Natural killer cell (primary cell): ENCODE results near the gene PAFAH1B1. TPM values are rescaled to one million over a fixed set of nuclear protein-coding genes. Genes with fewer than 3 reads are reported as not detected.
A peak's percentile ranks its signal among the peaks of the same experiment; 100 is the strongest.

Experiments used
- ATAC-seq, 3 donors: fragments of 150-1000 bp in 2 of 3; fragments of 200-7000 bp in 1 of 3; cut with Tn5 transposase; 1 replicate in 1 of 3; 2 replicates in 2 of 3; pipeline ENCODE4 v1.10.0; 2021; ENCODE audit warnings: mild to moderate bottlenecking in 2 of 3, moderate library complexity in 2 of 3
- DNase-seq, 2 donors: peaks; one replicate each; pipeline versions ENCODE4 v3.0.0 to v3.0.0-alpha.2; 2013 to 2021; ENCODE audit warnings: mixed read lengths in 1 of 2
- H3K27ac ChIP-seq: one replicate; pipeline ENCODE4 v1.5.1; 2013; ENCODE audit warnings: mild to moderate bottlenecking, low read length
- H3K27me3 ChIP-seq: one replicate; pipeline ENCODE4 v1.6.1; 2013; ENCODE audit warnings: low read length; ENCODE audit not compliant: control insufficient read depth, insufficient read depth
- H3K36me3 ChIP-seq: one replicate; pipeline ENCODE4 v1.6.1; 2013; ENCODE audit warnings: low read length; ENCODE audit not compliant: control insufficient read depth, insufficient read depth
- H3K4me1 ChIP-seq: one replicate; pipeline ENCODE4 v1.6.1; 2013; ENCODE audit warnings: low read length; ENCODE audit not compliant: control insufficient read depth, insufficient read depth
- H3K4me3 ChIP-seq: one replicate; pipeline ENCODE4 v1.5.1; 2013; ENCODE audit warnings: low read length
- H3K9me3 ChIP-seq: one replicate; pipeline ENCODE4 v1.6.1; 2013; ENCODE audit warnings: low read length; ENCODE audit not compliant: control insufficient read depth, insufficient read depth
- H3K27ac Mint-ChIP-seq, 2 donors: one replicate each; pipeline ENCODE4 v1.8.0; 2022; ENCODE audit warnings: mild to moderate bottlenecking in 2 of 2, mixed read lengths in 2 of 2, moderate library complexity in 1 of 2
- H3K27me3 Mint-ChIP-seq, 2 donors: one replicate each; pipeline ENCODE4 v1.8.0; 2022; ENCODE audit warnings: low read depth in 2 of 2, mixed read lengths in 2 of 2
- H3K36me3 Mint-ChIP-seq: one replicate; pipeline ENCODE4 v1.8.0; 2022; ENCODE audit warnings: mixed read lengths
- H3K4me1 Mint-ChIP-seq, 2 donors: one replicate each; pipeline ENCODE4 v1.8.0; 2022; ENCODE audit warnings: mixed read lengths in 2 of 2
- H3K4me3 Mint-ChIP-seq: one replicate; pipeline ENCODE4 v1.8.0; 2022; ENCODE audit warnings: mild to moderate bottlenecking, moderate library complexity, mixed read lengths
- H3K9me3 Mint-ChIP-seq, 2 donors: one replicate each; pipeline ENCODE4 v1.8.0; 2022; ENCODE audit warnings: mixed read lengths in 2 of 2
- CTCF ChIP-seq: fragments of 200-600 bp; IDR thresholded peaks from one replicate; pipeline ENCODE4 v1.8.0; 2022; ENCODE audit warnings: antibody characterized with exemption
- WGBS: methylation state at CpG from one replicate; pipeline ENCODE4 v1.1.7; 2013; ENCODE audit warnings: missing lambda C conversion rate; ENCODE audit not compliant: insufficient coverage; 5-methylcytosine and 5-hydroxymethylcytosine counted together
- intact Hi-C: fragments of 100-400 bp; cut with micrococcal nuclease; formaldehyde crosslinking; loops from one replicate; pipeline ENCODE4 v1.14.2; 2022
- total RNA-seq, 4 donors: library from RNA; stranded (reverse); fragments of 120-200 nt in 1 of 4; gene quantifications; one replicate each; pipeline versions ENCODE4 v1.2.3 to v1.2.4, GENCODE V29; 2013 to 2022

The PAFAH1B1 gene
- total RNA-seq, 3 donors from 2014 or later (not counting 1 experiment from before 2014, with no cell fraction given): 138 to 176 (median 165) TPM

DNA sequence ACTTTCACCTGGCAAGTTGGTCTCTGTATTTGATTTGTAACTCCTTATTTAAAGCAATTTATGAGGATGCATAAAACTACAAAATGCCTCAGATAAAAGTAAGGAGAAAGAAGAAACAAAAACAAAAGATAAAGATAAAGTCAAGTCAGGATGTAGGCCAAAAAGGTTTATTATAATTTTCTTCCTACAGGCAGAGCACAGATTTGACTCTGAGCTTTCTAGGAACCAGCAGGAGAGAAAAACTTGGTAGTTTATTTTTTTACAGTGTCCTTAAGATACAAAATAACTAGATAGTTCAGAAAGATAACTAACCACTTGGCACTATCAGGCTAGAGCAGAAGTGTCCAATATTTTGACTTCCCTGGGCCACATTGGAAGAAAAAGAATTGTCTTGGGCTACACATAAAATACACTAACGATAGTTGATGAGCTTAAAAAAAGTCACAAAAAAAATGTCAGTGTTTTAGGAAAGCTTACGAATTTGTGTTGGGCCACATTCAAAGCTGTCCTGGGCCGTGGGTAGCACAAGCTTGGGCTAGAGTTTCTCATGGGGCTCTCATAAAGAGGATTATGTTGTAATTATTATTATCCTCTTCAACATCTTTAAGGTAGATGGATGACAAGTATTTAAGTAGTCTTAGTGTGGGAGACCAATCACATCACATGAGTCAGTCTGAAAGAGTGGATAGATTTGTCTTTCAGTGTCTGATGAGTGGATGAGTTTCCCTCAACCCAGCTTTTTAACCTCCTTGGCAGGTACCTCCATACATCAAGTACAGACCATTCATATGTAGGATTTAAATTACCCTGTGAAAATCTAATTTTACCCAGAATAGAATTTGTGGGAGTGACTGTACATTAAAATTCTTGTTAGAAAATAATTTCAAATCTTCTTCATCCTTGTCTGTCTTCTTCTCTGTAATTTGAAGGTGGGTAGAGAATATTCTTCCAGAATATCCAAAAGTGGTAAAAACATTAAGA is 17.0 kb downstream of the PAFAH1B1 start:
- H3K36me3 ChIP-seq: no peaks in the 10 kb centered on the region
- H3K27ac ChIP-seq: no peak overlapping the region
- no peaks in the 10 kb centered on the region for H3K9me3 ChIP-seq
- Mint-ChIP-seq H3K27me3 (no peaks in the 10 kb centered on the region), H3K4me1 (peaks cover 54 to 59% of the 10 kb centered on the region in 2 donors), H3K9me3 (no peaks in the 10 kb centered on the region), H3K27ac (peak overlapping the region; percentile 57 to 64), H3K4me3 (peak overlapping the region; percentile 17), H3K36me3 (no peaks in the 10 kb centered on the region)
- no peak for ATAC-seq
- no peak for DNase-seq
- intact Hi-C loops: no loop called here
- H3K27me3 ChIP-seq: no peaks in the 10 kb centered on the region
- H3K4me3 ChIP-seq: no peak overlapping the region
- peaks cover 28% of the 10 kb centered on the region for H3K4me1 ChIP-seq
- no peak for TF ChIP-seq CTCF
- 72% methylated on average over 3 of the region's 3 CpGs for WGBS

- Histone ChIP-seq H3K27ac (no peak overlapping the region), H3K36me3 (no peaks in the 10 kb centered on the region), H3K27me3 (no peaks in the 10 kb centered on the region), H3K9me3 (no peaks in the 10 kb centered on the region), H3K4me1 (peaks cover 25% of the 10 kb centered on the region), H3K4me3 (no peak overlapping the region)
- peaks cover 60 to 65% of the 10 kb centered on the region in 2 donors for H3K4me1 Mint-ChIP-seq
- intact Hi-C loops: no loop called here
- no peaks in the 10 kb centered on the region for H3K27me3 Mint-ChIP-seq
- H3K27ac Mint-ChIP-seq: peak overlapping the region; percentile 57 to 64
- 90% methylated on average over 6 of the region's 7 CpGs for WGBS
- H3K36me3 Mint-ChIP-seq: no peaks in the 10 kb centered on the region
- DNase-seq (no peak), ATAC-seq (no peak)
- no peak overlapping the region for H3K4me3 Mint-ChIP-seq
- H3K9me3 Mint-ChIP-seq: no peaks in the 10 kb centered on the region
- TF ChIP-seq CTCF: no peak
These were observed 18.2 kb downstream of the PAFAH1B1 start for GRCh38 chr17:2611627-2612026.

GRCh38 chr17:2612630-2613029 is 19.2 kb downstream of the PAFAH1B1 start:
- Mint-ChIP-seq H3K4me3 (no peak overlapping the region), H3K27me3 (no peaks in the 10 kb centered on the region), H3K36me3 (no peaks in the 10 kb centered on the region), H3K9me3 (no peaks in the 10 kb centered on the region), H3K4me1 (peaks cover 67 to 70% of the 10 kb centered on the region in 2 donors), H3K27ac (no peak overlapping the region)
- Histone ChIP-seq H3K9me3 (no peaks in the 10 kb centered on the region), H3K4me3 (no peak overlapping the region), H3K36me3 (no peaks in the 10 kb centered on the region), H3K27me3 (no peaks in the 10 kb centered on the region), H3K27ac (no peak overlapping the region), H3K4me1 (peaks cover 19% of the 10 kb centered on the region)
- ATAC-seq: no peak
- no peak for TF ChIP-seq CTCF
- 96% methylated on average over 6 of the region's 7 CpGs for WGBS
- intact Hi-C loops: no loop called here
- DNase-seq: no peak
